H1 (cell line): ENCODE results near the gene USH2A. TPM values are rescaled to one million over a fixed set of nuclear protein-coding genes. Genes with fewer than 3 reads are reported as not detected.

Experiments used
- CTCF ChIA-PET: fragments of 300-600 bp; sonication (Branson Sonifier 250); formaldehyde crosslinking; loops from one replicate; lab custom pipeline; 2021; ENCODE audit not compliant: partially characterized antibody; lab: Charles Lee
- POLR2A ChIA-PET: fragments of 300-600 bp; sonication (Branson Sonifier 250); formaldehyde crosslinking; loops from one replicate; lab custom pipeline; 2021; ENCODE audit warnings: inconsistent platforms; ENCODE audit not compliant: partially characterized antibody; lab: Charles Lee
- DNase-seq, 2 experiments: peaks; one replicate each; pipeline versions ENCODE4 v3.0.0 to v3.0.0-alpha.2; 2010 to 2022; ENCODE audit warnings: low spot score in 2 of 2, low read depth in 1 of 2, mixed read lengths in 1 of 2
- FAIRE-seq: peaks from 2 replicates; lab custom pipeline; 2011; peaks lifted over from hg19 to GRCh38; lab: Jason Lieb, UNC
- H2AFZ ChIP-seq: 2 replicates; pipeline ENCODE4 v1.8.1; 2012; ENCODE audit warnings: low read length, inconsistent platforms
- H2AK5ac ChIP-seq: 2 replicates; pipeline ENCODE4 v1.6.1; 2013; ENCODE audit warnings: low read depth, low read length
- H2BK120ac ChIP-seq: replicated peaks from 2 replicates; pipeline ENCODE3; 2013; ENCODE audit warnings: low read depth, low read length, inconsistent platforms
- H2BK12ac ChIP-seq: 2 replicates; pipeline ENCODE4 v1.6.1; 2013; ENCODE audit warnings: low read depth, low read length
- H2BK15ac ChIP-seq: 2 replicates; pipeline ENCODE4 v1.6.1; 2013; ENCODE audit warnings: low read length
- H2BK20ac ChIP-seq: 2 replicates; pipeline ENCODE4 v1.6.1; 2013; ENCODE audit warnings: low read length
- H2BK5ac ChIP-seq: 2 replicates; pipeline ENCODE4 v1.6.1; 2013; ENCODE audit warnings: low read depth, low read length
- H3K14ac ChIP-seq: 2 replicates; pipeline ENCODE4 v1.6.1; 2013; ENCODE audit warnings: inconsistent platforms; ENCODE audit not compliant: insufficient read length
- H3K18ac ChIP-seq: 2 replicates; pipeline ENCODE4 v1.6.1; 2013; ENCODE audit warnings: low read length; ENCODE audit errors: extremely low read depth
- H3K23ac ChIP-seq: 2 replicates; pipeline ENCODE4 v1.6.1; 2013; ENCODE audit warnings: inconsistent platforms; ENCODE audit not compliant: insufficient read length
- H3K23me2 ChIP-seq: 2 replicates; pipeline ENCODE4 v1.6.1; 2013; ENCODE audit warnings: low read depth, low read length
- H3K27ac ChIP-seq: 2 replicates; pipeline ENCODE4 v1.6.1; 2011; ENCODE audit warnings: low read depth, low read length, inconsistent platforms
- H3K27me3 ChIP-seq, 4 experiments: replicated peaks in 1 of 4; 1 replicate in 1 of 4; 2 replicates in 3 of 4; pipeline versions ENCODE4 v1.6.1 to v1.8.1; 2011 to 2013; ENCODE audit warnings: low read length in 3 of 4, mild to moderate bottlenecking in 3 of 4, inconsistent platforms in 2 of 4, mixed read lengths in 2 of 4, moderate library complexity in 1 of 4; ENCODE audit not compliant: control insufficient read depth in 3 of 4, insufficient read depth in 3 of 4; ENCODE audit errors: extremely low read depth in 1 of 4
- H3K36me3 ChIP-seq, 4 experiments: 2 replicates each; pipeline versions ENCODE4 v1.6.1 to v1.8.1; 2011 to 2013; ENCODE audit warnings: mild to moderate bottlenecking in 4 of 4, low read length in 3 of 4, moderate library complexity in 2 of 4, control low read depth in 1 of 4, inconsistent platforms in 1 of 4; ENCODE audit not compliant: insufficient read depth in 4 of 4, control insufficient read depth in 2 of 4
- H3K4ac ChIP-seq: replicated peaks from 2 replicates; pipeline ENCODE3; 2013; ENCODE audit warnings: low read length, low read depth, mixed read lengths, inconsistent platforms; ENCODE audit not compliant: insufficient read length
- H3K4me1 ChIP-seq, 4 experiments: replicated peaks in 1 of 4; 1 replicate in 1 of 4; 2 replicates in 3 of 4; pipeline versions ENCODE4 v1.6.1 to v1.8.1; 2011 to 2013; ENCODE audit warnings: low read length in 3 of 4, inconsistent platforms in 2 of 4, mixed read lengths in 1 of 4; ENCODE audit not compliant: insufficient read depth in 4 of 4, control insufficient read depth in 3 of 4
- H3K4me2 ChIP-seq, 2 experiments: 2 replicates each; pipeline versions ENCODE4 v1.6.1 to v1.8.1; 2011 to 2013; ENCODE audit warnings: low read depth in 2 of 2, low read length in 2 of 2, control low read depth in 1 of 2, inconsistent platforms in 1 of 2, mild to moderate bottlenecking in 1 of 2; ENCODE audit not compliant: insufficient read depth in 1 of 2
- H3K4me3 ChIP-seq, 4 experiments: fragments of 200-600, 300-600 bp in 1 of 4; sonication (generic), shearing (Covaris generic), sonication (Bioruptor Twin) in 1 of 4; 2 replicates each; pipeline versions ENCODE4 v1.5.1 to v1.8.1; 2011 to 2016; ENCODE audit warnings: low read length in 4 of 4, low read depth in 3 of 4, control low read depth in 2 of 4, inconsistent platforms in 2 of 4, mild to moderate bottlenecking in 2 of 4, mixed read lengths in 1 of 4, moderate library complexity in 1 of 4; ENCODE audit not compliant: insufficient read depth in 2 of 4; ENCODE audit errors: extremely low read depth in 1 of 4
- H3K56ac ChIP-seq: replicated peaks from 2 replicates; pipeline ENCODE3; 2013; ENCODE audit warnings: low read depth, mild to moderate bottlenecking, mixed read lengths, low read length, inconsistent platforms; ENCODE audit not compliant: insufficient read length
- H3K79me1 ChIP-seq: 2 replicates; pipeline ENCODE4 v1.6.1; 2013; ENCODE audit warnings: low read depth, low read length, control low read depth
- H3K79me2 ChIP-seq, 2 experiments: 2 replicates each; pipeline versions ENCODE4 v1.6.1 to v1.8.1; 2012 to 2013; ENCODE audit warnings: low read length in 2 of 2, mild to moderate bottlenecking in 2 of 2, inconsistent platforms in 1 of 2; ENCODE audit not compliant: insufficient read depth in 2 of 2, control insufficient read depth in 1 of 2
- H3K9ac ChIP-seq, 4 experiments: replicated peaks in 1 of 4; 1 replicate in 1 of 4; 2 replicates in 3 of 4; pipeline versions ENCODE4 v1.6.1 to v1.8.1; 2011 to 2013; ENCODE audit warnings: low read depth in 3 of 4, low read length in 3 of 4, control low read depth in 2 of 4, mild to moderate bottlenecking in 2 of 4, moderate library complexity in 2 of 4, inconsistent platforms in 1 of 4; ENCODE audit errors: extremely low read depth in 1 of 4
- H3K9me3 ChIP-seq, 2 experiments: 2 replicates each; pipeline versions ENCODE4 v1.6.1 to v1.8.1; 2012 to 2013; ENCODE audit warnings: mild to moderate bottlenecking in 2 of 2, moderate library complexity in 2 of 2, control low read depth in 1 of 2, inconsistent platforms in 1 of 2, low read depth in 1 of 2, low read length in 1 of 2, mixed read lengths in 1 of 2; ENCODE audit not compliant: insufficient read depth in 2 of 2
- H4K20me1 ChIP-seq, 2 experiments: replicated peaks in 1 of 2; 2 replicates each; pipeline versions ENCODE3 to v1.8.1; 2011 to 2013; ENCODE audit warnings: inconsistent platforms in 2 of 2, low read length in 2 of 2, mild to moderate bottlenecking in 1 of 2; ENCODE audit not compliant: insufficient read depth in 2 of 2, control insufficient read depth in 1 of 2
- H4K5ac ChIP-seq: 2 replicates; pipeline ENCODE4 v1.6.1; 2013; ENCODE audit warnings: low read length, low read depth, mixed read lengths, inconsistent platforms; ENCODE audit not compliant: insufficient read length
- H4K8ac ChIP-seq: 2 replicates; pipeline ENCODE4 v1.8.0; 2013; ENCODE audit warnings: mild to moderate bottlenecking, moderate library complexity, low read length, inconsistent platforms; ENCODE audit not compliant: insufficient read depth; ENCODE audit errors: extremely low read depth
- H4K91ac ChIP-seq: replicated peaks from 2 replicates; pipeline ENCODE3; 2013; ENCODE audit warnings: low read length, mixed read lengths, inconsistent platforms; ENCODE audit not compliant: insufficient read length
- FOSL1 ChIP-seq: IDR thresholded peaks from 2 replicates; pipeline ENCODE4 v1.6.1; 2011; ENCODE audit warnings: mild to moderate bottlenecking, low read depth, low read length, moderate library complexity; ENCODE audit not compliant: insufficient read depth
- NANOG ChIP-seq: IDR thresholded peaks from 2 replicates; pipeline ENCODE4 v1.6.1; 2011; ENCODE audit warnings: low read length, low read depth, mild to moderate bottlenecking, inconsistent platforms; ENCODE audit not compliant: insufficient read depth, poor library complexity, severe bottlenecking
- SIRT6 ChIP-seq: IDR thresholded peaks from one replicate; pipeline ENCODE4 v1.7.1; 2012; ENCODE audit warnings: low read length, inconsistent platforms
- SP2 ChIP-seq: IDR thresholded peaks from 2 replicates; pipeline ENCODE4 v1.6.1; 2012; ENCODE audit warnings: mild to moderate bottlenecking, low read length, inconsistent platforms
- SUZ12 ChIP-seq: fragments of 200-600 bp; sonication (generic); IDR thresholded peaks from 2 replicates; pipeline ENCODE4 v1.6.1; 2012; ENCODE audit warnings: mild to moderate bottlenecking, inconsistent platforms, low read length, moderate library complexity, mixed read lengths
- TAF7 ChIP-seq: optimal IDR thresholded peaks from 2 replicates; pipeline ENCODE3; 2011; ENCODE audit warnings: low read depth, mild to moderate bottlenecking, inconsistent platforms, low read length, moderate library complexity, borderline replicate concordance
- WGBS, 2 experiments: shearing (Covaris generic) in 1 of 2; methylation state at CpG; one replicate each; pipeline versions ENCODE4 v1.1.6 to v1.1.7; 2013 to 2015; ENCODE audit warnings: low lambda C conversion rate in 2 of 2, mixed read lengths in 2 of 2, inconsistent platforms in 1 of 2, low coverage in 1 of 2, missing lambda C conversion rate in 1 of 2; ENCODE audit not compliant: insufficient replicate concordance in 2 of 2, insufficient coverage in 1 of 2, insufficient read length in 1 of 2; ENCODE audit errors: extremely low coverage in 1 of 2, missing lambda C conversion rate in 1 of 2; 5-methylcytosine and 5-hydroxymethylcytosine counted together
- polyA plus RNA-seq, 7 experiments: library from polyadenylated mRNA; depleted of rRNA in 3 of 7; stranded (reverse) in 5 of 7; unstranded in 2 of 7; fragments of >200 nt in 5 of 7; fragments of 200-250 nt in 2 of 7; gene quantifications; 1 replicate in 5 of 7; 2 replicates in 1 of 7; 4 replicates in 1 of 7; pipeline versions ENCODE4 v1.2.1 to v1.2.3, GENCODE V29; 2011 to 2013; ENCODE audit warnings: missing spikeins in 2 of 7, mixed read lengths in 2 of 7
- total RNA-seq: library from RNA; stranded (reverse); fragmentation: NEBNext Ultra II Directional; extraction: Animal tissue kit (Norgen Biotek cat#: 25700); gene quantifications from 2 replicates; pipeline ENCODE4 v1.2.1, GENCODE V29; 2021

USH2A gene
- total and polyA plus RNA-seq, 2 of the 8 experiments (the other 6 are each of a cell fraction or from before 2014, with no cell fraction given) = 0.02 to 0.17 TPM

DNA sequence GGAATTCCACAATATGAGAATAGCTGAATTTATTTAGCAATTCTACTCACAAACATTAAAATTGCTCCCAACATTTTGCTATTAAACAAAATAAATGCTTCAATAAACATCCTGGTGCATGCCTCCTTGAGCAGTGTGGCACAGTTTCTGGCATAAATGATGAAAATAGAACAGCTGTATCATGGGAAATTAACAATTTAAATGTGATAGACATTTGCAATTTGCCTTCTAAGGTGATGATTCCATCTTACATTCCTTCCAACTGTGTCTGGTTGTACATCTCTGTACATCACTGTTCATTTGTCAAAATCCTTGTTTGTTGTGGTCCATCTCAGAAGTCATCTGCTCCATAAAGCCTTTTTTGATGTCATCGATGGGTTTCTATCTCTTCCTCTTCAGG, 657.4 kb downstream of the USH2A start (continued):
- no peak for TF ChIP-seq TAF7

DNA sequence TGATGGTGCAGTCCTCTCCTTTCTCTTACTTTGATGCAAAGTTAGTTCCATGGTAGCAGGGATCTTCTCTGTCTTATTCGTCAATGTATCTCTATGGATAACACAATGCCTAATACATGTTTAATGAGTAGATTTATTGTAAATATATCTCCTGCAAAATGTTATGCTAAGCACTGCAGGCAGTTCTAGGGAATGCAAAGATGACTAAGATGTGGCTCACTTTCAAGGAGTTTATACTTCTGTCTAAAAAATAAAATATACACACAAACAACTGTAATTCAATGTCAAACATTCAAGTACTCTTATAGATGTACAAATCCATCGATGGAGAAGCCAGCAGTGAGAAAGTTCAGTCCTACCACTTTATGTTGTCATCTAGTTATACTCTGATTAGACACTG, 661.8 kb downstream of the USH2A start:
- H4K5ac ChIP-seq = no peak overlapping the region
- H3K4me3 ChIP-seq = no peak overlapping the region
- no peaks in the 10 kb centered on the region for H3K23me2 ChIP-seq
- 91% methylated on average over 2 of the region's 2 CpGs; no CpG with 5 or more reads in 1 of the 2 experiments for WGBS, 2 experiments
- no peaks in the 10 kb centered on the region for H3K36me3 ChIP-seq
- DNase-seq (no peak), FAIRE-seq (no peak)
- no peaks in the 10 kb centered on the region for H3K79me2 ChIP-seq
- no peak overlapping the region for H3K27ac ChIP-seq
- H2AK5ac ChIP-seq = no peak overlapping the region
- H2BK120ac ChIP-seq = no peak overlapping the region
- no peak overlapping the region for H3K9ac ChIP-seq
- no peak overlapping the region for H3K23ac ChIP-seq
- no peak overlapping the region for H3K4me2 ChIP-seq
- H3K56ac ChIP-seq = no peak overlapping the region
- H2AFZ ChIP-seq = no peak overlapping the region
- H4K91ac ChIP-seq = no peak overlapping the region
- no peak overlapping the region for H2BK20ac ChIP-seq
- no peaks in the 10 kb centered on the region for H3K27me3 ChIP-seq
- no peaks in the 10 kb centered on the region for H3K79me1 ChIP-seq
- no peaks in the 10 kb centered on the region for H4K20me1 ChIP-seq
- no peaks in the 10 kb centered on the region for H3K9me3 ChIP-seq
- H3K4me1 ChIP-seq = no peaks in the 10 kb centered on the region
- CTCF ChIA-PET = no interaction called here
- POLR2A ChIA-PET = no interaction called here
- H3K14ac ChIP-seq = no peak overlapping the region
- no peak overlapping the region for H3K4ac ChIP-seq
- no peak overlapping the region for H4K8ac ChIP-seq
- no peak overlapping the region for H3K18ac ChIP-seq
- H2BK12ac ChIP-seq = no peak overlapping the region
- no peak overlapping the region for H2BK5ac ChIP-seq
- H2BK15ac ChIP-seq = no peak overlapping the region
- TF ChIP-seq FOSL1 = no peak
- no peak for TF ChIP-seq SP2
- TF ChIP-seq SUZ12 = no peak
- TF ChIP-seq NANOG = no peak
- TF ChIP-seq SIRT6 = no peak
